K562 (cell line): ENCODE measurements around the gene A1CF. TPM values are rescaled to one million over a fixed set of nuclear protein-coding genes. Genes with fewer than 3 reads are reported as not detected.

ENCODE experiments used
- ATAC-seq: fragments of 200-7000 bp; cut with Tn5 transposase; 3 replicates; pipeline ENCODE4 v1.9.1; 2020; ENCODE audit warnings: moderate library complexity
- BruUV-seq: library from RNA; stranded (reverse); fragments of 400-500 nt; replicated peaks from 2 replicates; lab custom pipeline; 2021; lab: Mats Ljungman, UMichigan
- CTCF ChIA-PET: fragments of 300-600 bp; formaldehyde crosslinking; extraction: SDS; loops from one replicate; lab custom pipeline; 2021; ENCODE audit warnings: low intra/inter-chr PET ratio; lab: Yijun Ruan, JAX
- POLR2A ChIA-PET: fragments of 300-600, 350-650 bp; sonication (Branson Sonifier 250); formaldehyde crosslinking; extraction: SDS; loops from one replicate; lab custom pipeline; 2021; ENCODE audit warnings: antibody characterized with exemption, inconsistent platforms; lab: Yijun Ruan, JAX
- DNase-seq, 4 experiments: peaks; one replicate each; pipeline versions ENCODE4 v3.0.0 to v3.0.0-alpha.2; 2011 to 2018; ENCODE audit warnings: low spot score in 3 of 4, mixed read lengths in 3 of 4; ENCODE audit errors: extremely low read depth in 1 of 4
- FAIRE-seq: peaks from 2 replicates; lab custom pipeline; 2011; peaks lifted over from hg19 to GRCh38; lab: Jason Lieb, UNC
- H2AFZ ChIP-seq: 2 replicates; pipeline ENCODE4 v1.6.0; 2011; ENCODE audit warnings: low read depth, low read length, control low read depth, inconsistent platforms
- H3K27ac ChIP-seq: fragments of 200-600 bp; 3 replicates; pipeline ENCODE4 v1.8.0; 2011; ENCODE audit warnings: low read depth, mild to moderate bottlenecking, control low read depth, inconsistent platforms, low read length, moderate library complexity, mixed read lengths; ENCODE audit errors: extremely low read depth
- H3K27me3 ChIP-seq, 2 experiments: fragments of 300-600 bp in 1 of 2; 2 replicates in 1 of 2; 3 replicates in 1 of 2; pipeline versions ENCODE4 v1.6.0 to v1.8.0; 2011; ENCODE audit warnings: inconsistent platforms in 2 of 2, low read length in 2 of 2, mild to moderate bottlenecking in 1 of 2, mixed read lengths in 1 of 2, moderate library complexity in 1 of 2; ENCODE audit not compliant: control insufficient read depth in 2 of 2, insufficient read depth in 2 of 2
- H3K36me3 ChIP-seq: fragments of 300-600 bp; 3 replicates; pipeline ENCODE4 v1.8.0; 2011; ENCODE audit warnings: mild to moderate bottlenecking, low read length, inconsistent platforms; ENCODE audit not compliant: control insufficient read depth, insufficient read depth
- H3K4me1 ChIP-seq, 2 experiments: fragments of 200-600 bp in 1 of 2; replicated peaks in 1 of 2; 2 replicates in 1 of 2; 3 replicates in 1 of 2; pipeline versions ENCODE4 v1.5.1 to v1.8.0; 2011; ENCODE audit warnings: inconsistent platforms in 2 of 2, low read length in 2 of 2, mild to moderate bottlenecking in 1 of 2, mixed read lengths in 1 of 2, moderate library complexity in 1 of 2; ENCODE audit not compliant: control insufficient read depth in 2 of 2, insufficient read depth in 2 of 2
- H3K4me2 ChIP-seq: 2 replicates; pipeline ENCODE4 v1.6.1; 2011; ENCODE audit warnings: low read length, control low read depth, inconsistent platforms, mixed read lengths; ENCODE audit not compliant: insufficient read depth
- H3K4me3 ChIP-seq: fragments of 200-600 bp; sonication (generic), shearing (Covaris generic); 2 replicates; pipeline ENCODE4 v1.5.1; 2016; ENCODE audit warnings: control low read depth, inconsistent platforms
- H3K79me2 ChIP-seq: fragments of 200-600 bp; 3 replicates; pipeline ENCODE4 v1.8.0; 2011; ENCODE audit warnings: low read length, inconsistent platforms; ENCODE audit not compliant: control insufficient read depth, insufficient read depth
- H3K9ac ChIP-seq, 2 experiments: 2 replicates each; pipeline versions ENCODE4 v1.6.0 to v1.6.1; 2011; ENCODE audit warnings: low read depth in 2 of 2, low read length in 2 of 2, control low read depth in 1 of 2, inconsistent platforms in 1 of 2, mild to moderate bottlenecking in 1 of 2, mixed read lengths in 1 of 2; ENCODE audit not compliant: insufficient read depth in 1 of 2
- H3K9me1 ChIP-seq: one replicate; pipeline ENCODE4 v1.6.0; 2011; ENCODE audit warnings: inconsistent platforms, mild to moderate bottlenecking, low read length, moderate library complexity; ENCODE audit not compliant: control insufficient read depth, insufficient read depth
- H3K9me3 ChIP-seq: replicated peaks from 2 replicates; pipeline ENCODE4 v1.5.1; 2011; ENCODE audit warnings: low read depth, low read length, inconsistent platforms; ENCODE audit not compliant: control insufficient read depth, insufficient read depth
- H4K20me1 ChIP-seq: replicated peaks from 2 replicates; pipeline ENCODE4 v1.6.1; 2011; ENCODE audit warnings: low read length, inconsistent platforms, mixed read lengths; ENCODE audit not compliant: control insufficient read depth, insufficient read depth
- BRF1 ChIP-seq: IDR thresholded peaks from 3 replicates; pipeline ENCODE4 v1.6.1; 2011; ENCODE audit warnings: borderline replicate concordance, mild to moderate bottlenecking; ENCODE audit not compliant: insufficient read length; ENCODE audit errors: extremely low read depth
- E2F1 ChIP-seq: sonication (generic); formaldehyde crosslinking; IDR thresholded peaks from 2 replicates; pipeline ENCODE4 v1.8.1; 2023; ENCODE audit warnings: mild to moderate bottlenecking, missing genetic modification reagents, moderate library complexity
- E2F4 ChIP-seq: sonication (generic); formaldehyde crosslinking; IDR thresholded peaks from 2 replicates; pipeline ENCODE4 v1.8.0; 2022; ENCODE audit warnings: mild to moderate bottlenecking, low read depth, missing genetic modification reagents
- ETV6 ChIP-seq, 3 experiments: fragments of 150-350 bp in 1 of 3; sonication (generic) in 1 of 3; formaldehyde crosslinking in 1 of 3; IDR thresholded peaks; 2 replicates each; pipeline versions ENCODE4 v1.6.1 to v1.8.0; 2014 to 2022; ENCODE audit warnings: borderline replicate concordance in 2 of 3, low read depth in 2 of 3, antibody characterized with exemption in 1 of 3, low read length in 1 of 3, mild to moderate bottlenecking in 1 of 3, missing genetic modification reagents in 1 of 3
- KLF10 ChIP-seq: fragments of 250-450 bp; sonication (Bioruptor Pico); IDR thresholded peaks from 2 replicates; pipeline ENCODE4 v1.6.1; 2021; ENCODE audit warnings: matching md5 sums
- NFE2L1 ChIP-seq: fragments of 450-650 bp; IDR thresholded peaks from 2 replicates; pipeline ENCODE4 v1.6.1; 2016; ENCODE audit warnings: missing genetic modification characterization, low read depth, mild to moderate bottlenecking, missing compliant biosample characterization, moderate library complexity, borderline replicate concordance
- ZBTB33 ChIP-seq: sonication (generic); formaldehyde crosslinking; IDR thresholded peaks from 2 replicates; pipeline ENCODE4 v1.8.1; 2023; ENCODE audit warnings: mild to moderate bottlenecking, missing genetic modification reagents
- ZNF124 ChIP-seq: sonication (generic); formaldehyde crosslinking; IDR thresholded peaks from 2 replicates; pipeline ENCODE4 v1.8.1; 2022; ENCODE audit warnings: missing genetic modification reagents
- ZNF232 ChIP-seq: sonication (generic); formaldehyde crosslinking; IDR thresholded peaks from 2 replicates; pipeline ENCODE4 v1.8.0; 2022; ENCODE audit warnings: mild to moderate bottlenecking, missing genetic modification reagents
- WGBS: fragments of 100-300 bp; shearing (Covaris generic); methylation state at CpG from one replicate; pipeline ENCODE4 v1.1.6; 2016; ENCODE audit warnings: low coverage, mixed read lengths; ENCODE audit not compliant: insufficient coverage; ENCODE audit errors: missing lambda C conversion rate; 5-methylcytosine and 5-hydroxymethylcytosine counted together
- in situ Hi-C: fragments of 300-500 bp; cut with MboI; formaldehyde crosslinking; loops from 4 replicates; pipeline ENCODE4 v1.15.0; 2018; ENCODE audit warnings: inconsistent platforms, mixed read lengths
- intact Hi-C: fragments of 100-400 bp; cut with micrococcal nuclease; formaldehyde crosslinking; loops from 2 replicates; pipeline ENCODE4 v1.14.2; 2022
- polyA plus RNA-seq, 8 experiments: library from polyadenylated mRNA; depleted of rRNA in 4 of 8; stranded (reverse) in 5 of 8; unstranded in 3 of 8; fragments of >200 nt; fragmentation: Nextera tagmentation in 2 of 8; fragmentation: Illumina TruSeq in 1 of 8; extraction: Ambion mirVana in 2 of 8; extraction: Trizol in 1 of 8; gene quantifications; 2 replicates each; pipeline versions ENCODE4 v1.2.1 to v1.2.3, GENCODE V29; 2011 to 2014; ENCODE audit warnings: inconsistent platforms in 1 of 8, missing spikeins in 1 of 8
- total RNA-seq, 7 experiments: library from RNA; depleted of rRNA in 6 of 7; stranded (reverse); fragments of >200 nt in 6 of 7; fragmentation: Illumina TruSeq in 2 of 7; extraction: Trizol in 2 of 7; gene quantifications; 2 replicates each; pipeline versions ENCODE4 v1.2.1 to v1.2.3, GENCODE V29; 2011 to 2021; ENCODE audit warnings: low replicate concordance in 1 of 7

A1CF gene
- total and polyA plus RNA-seq, 9 of the 15 experiments (the other 6 are each of a cell fraction or from before 2014, with no cell fraction given) = 0.11 TPM; not detected in 8

GRCh38 chr10:50862719-50863118 is 22.7 kb downstream of the A1CF start:
- no peaks in the 10 kb centered on the region for H3K36me3 ChIP-seq
- H3K4me3 ChIP-seq = no peak overlapping the region
- TF ChIP-seq E2F1 (CRISPR knock-in tag) = no peak
- WGBS = 0% methylated on average over 3 of the region's 3 CpGs
- FAIRE-seq = no peak
- H3K9me3 ChIP-seq = no peaks in the 10 kb centered on the region
- H3K27me3 ChIP-seq = no peaks in the 10 kb centered on the region
- intact Hi-C loops (no loop called here), in situ Hi-C loops (no loop called here)
- CTCF ChIA-PET = no interaction called here
- POLR2A ChIA-PET = no interaction called here
- no peak overlapping the region for H2AFZ ChIP-seq
- no peaks in the 10 kb centered on the region for H3K9me1 ChIP-seq
- H3K4me1 ChIP-seq = no peaks in the 10 kb centered on the region
- no peak overlapping the region for H3K9ac ChIP-seq
- no TSS peak for BruUV-seq
- ATAC-seq = no peak
- H3K79me2 ChIP-seq = no peaks in the 10 kb centered on the region
- DNase-seq = no peak
- H4K20me1 ChIP-seq = no peaks in the 10 kb centered on the region
- no peak overlapping the region for H3K4me2 ChIP-seq
- H3K27ac ChIP-seq = no peak overlapping the region

GRCh38 chr10:50861370-50861769 is 24.1 kb downstream of the A1CF start:
- Histone ChIP-seq H3K79me2 (no peaks in the 10 kb centered on the region), H3K27ac (no peak overlapping the region), H4K20me1 (no peaks in the 10 kb centered on the region), H3K36me3 (no peaks in the 10 kb centered on the region), H3K27me3 (no peaks in the 10 kb centered on the region), H3K9ac (no peak overlapping the region), H3K9me3 (no peaks in the 10 kb centered on the region), H3K9me1 (no peaks in the 10 kb centered on the region), H2AFZ (no peak overlapping the region), H3K4me1 (no peaks in the 10 kb centered on the region), H3K4me3 (no peak overlapping the region), H3K4me2 (no peak overlapping the region)
- POLR2A ChIA-PET = interaction anchor here (0.6 kb wide), 1 partner anchor 463 kb away, joined by 3 read pairs; no protein-coding TSS in a partner anchor
- in situ Hi-C loops (no loop called here), intact Hi-C loops (no loop called here)
- no peak for ATAC-seq
- DNase-seq = no peak
- no TSS peak for BruUV-seq
- CTCF ChIA-PET = no interaction called here
- FAIRE-seq = no peak
- TF ChIP-seq E2F4 (no peak), ZBTB33 (CRISPR knock-in tag) (no peak), BRF1 (no peak), ZNF232 (CRISPR knock-in tag) (peak; percentile 96), KLF10 (CRISPR knock-in tag) (no peak), ZNF124 (CRISPR knock-in tag) (no peak), NFE2L1 (tag) (no peak), ETV6 (IDR thresholded peaks at IDR 0.05; ENCODE audit: borderline replicate concordance in 1 of 2, low read depth in 2 of 2, low read length in 1 of 2) (no peak), ETV6 (CRISPR knock-in tag; IDR thresholded peaks at IDR 0.05; ENCODE audit: borderline replicate concordance) (peak; percentile 93; the same call in 1 of the 2 replicates)
